SU-DHL-6 (cell line): ENCODE measurements around the gene CEP41.

Experiments used
- H2AFZ ChIP-seq: fragments of 200-600 bp; sonication (generic); 2 replicates; pipeline ENCODE4 v1.6.1; 2014; ENCODE audit warnings: low read depth, mild to moderate bottlenecking, moderate library complexity, mixed read lengths, antibody characterized with exemption, low read length; ENCODE audit not compliant: severe bottlenecking
- H3F3A ChIP-seq: fragments of 200-600 bp; shearing (Covaris generic); 2 replicates; pipeline ENCODE4 v1.6.0; 2016; ENCODE audit warnings: antibody characterized with exemption, mild to moderate bottlenecking; ENCODE audit not compliant: insufficient read depth
- H3K27ac ChIP-seq: fragments of 200-600 bp; sonication (generic); 2 replicates; pipeline ENCODE4 v1.5.1; 2016; ENCODE audit warnings: low read depth, mild to moderate bottlenecking, low read length, moderate library complexity, mixed read lengths
- H3K27me3 ChIP-seq: fragments of 200-600 bp; sonication (generic), shearing (Covaris generic); 2 replicates; pipeline ENCODE4 v1.6.0; 2014; ENCODE audit warnings: mild to moderate bottlenecking, low read length
- H3K36me3 ChIP-seq: fragments of 200-600 bp; sonication (generic); 2 replicates; pipeline ENCODE4 v1.6.1; 2014; ENCODE audit warnings: mild to moderate bottlenecking, low read length, mixed read lengths
- H3K4me2 ChIP-seq: fragments of 300-600, 200-600 bp; shearing (Covaris generic), sonication (generic); 2 replicates; pipeline ENCODE4 v1.6.0; 2014; ENCODE audit warnings: low read length, low read depth, mild to moderate bottlenecking; ENCODE audit not compliant: poor library complexity, severe bottlenecking
- H3K4me3 ChIP-seq: fragments of 200-600 bp; sonication (generic); 2 replicates; pipeline ENCODE4 v1.5.1; 2014; ENCODE audit warnings: antibody characterized with exemption, low read length, mild to moderate bottlenecking, mixed read lengths; ENCODE audit not compliant: insufficient read depth, poor library complexity, severe bottlenecking
- H3K79me2 ChIP-seq: fragments of 200-600 bp; sonication (generic); 2 replicates; pipeline ENCODE4 v1.6.1; 2014; ENCODE audit warnings: mild to moderate bottlenecking, low read length, moderate library complexity; ENCODE audit not compliant: insufficient read depth
- H3K9ac ChIP-seq: fragments of 200-600 bp; sonication (generic); 2 replicates; pipeline ENCODE4 v1.7.0; 2014; ENCODE audit warnings: mild to moderate bottlenecking, low read length
- H3K9me2 ChIP-seq: fragments of 200-600 bp; sonication (generic); replicated peaks from 2 replicates; pipeline ENCODE4 v1.6.1; 2014; ENCODE audit warnings: low read length; ENCODE audit not compliant: insufficient read depth
- H3K9me3 ChIP-seq: fragments of 200-600 bp; sonication (generic); 2 replicates; pipeline ENCODE4 v1.6.1; 2014; ENCODE audit warnings: low read length, mixed read lengths; ENCODE audit not compliant: insufficient read depth
- H4K20me1 ChIP-seq: fragments of 200-600 bp; sonication (generic); 2 replicates; pipeline ENCODE4 v1.6.1; 2014; ENCODE audit warnings: low read depth, mild to moderate bottlenecking, antibody characterized with exemption, low read length, moderate library complexity, mixed read lengths
- EZH2phosphoT487 ChIP-seq: fragments of 200-600 bp; sonication (generic), shearing (Covaris generic); conservative IDR thresholded peaks from 2 replicates; pipeline ENCODE4 v1.6.1; 2018; ENCODE audit warnings: mild to moderate bottlenecking, antibody characterized with exemption, low read length, moderate library complexity, mixed read lengths
- TF ChIP-seq, protein P1 (sequence below): fragments of 200-600 bp; sonication (generic); IDR thresholded peaks from one replicate; pipeline ENCODE4 v1.5.1; 2017; ENCODE audit warnings: antibody characterized with exemption, mild to moderate bottlenecking, low read length, moderate library complexity; ENCODE audit not compliant: insufficient read depth, poor library complexity, severe bottlenecking

CEP41 gene

GRCh38 chr7:130479716-130480400 is 39.0 kb upstream of the CEP41 start:
- H3K4me2 ChIP-seq, result no peak overlapping the region
- TF ChIP-seq, protein P1, sequence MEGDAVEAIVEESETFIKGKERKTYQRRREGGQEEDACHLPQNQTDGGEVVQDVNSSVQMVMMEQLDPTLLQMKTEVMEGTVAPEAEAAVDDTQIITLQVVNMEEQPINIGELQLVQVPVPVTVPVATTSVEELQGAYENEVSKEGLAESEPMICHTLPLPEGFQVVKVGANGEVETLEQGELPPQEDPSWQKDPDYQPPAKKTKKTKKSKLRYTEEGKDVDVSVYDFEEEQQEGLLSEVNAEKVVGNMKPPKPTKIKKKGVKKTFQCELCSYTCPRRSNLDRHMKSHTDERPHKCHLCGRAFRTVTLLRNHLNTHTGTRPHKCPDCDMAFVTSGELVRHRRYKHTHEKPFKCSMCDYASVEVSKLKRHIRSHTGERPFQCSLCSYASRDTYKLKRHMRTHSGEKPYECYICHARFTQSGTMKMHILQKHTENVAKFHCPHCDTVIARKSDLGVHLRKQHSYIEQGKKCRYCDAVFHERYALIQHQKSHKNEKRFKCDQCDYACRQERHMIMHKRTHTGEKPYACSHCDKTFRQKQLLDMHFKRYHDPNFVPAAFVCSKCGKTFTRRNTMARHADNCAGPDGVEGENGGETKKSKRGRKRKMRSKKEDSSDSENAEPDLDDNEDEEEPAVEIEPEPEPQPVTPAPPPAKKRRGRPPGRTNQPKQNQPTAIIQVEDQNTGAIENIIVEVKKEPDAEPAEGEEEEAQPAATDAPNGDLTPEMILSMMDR, result no peak
- TF ChIP-seq EZH2phosphoT487, result no peak
- no peak overlapping the region for H3K27ac ChIP-seq
- no peaks in the 10 kb centered on the region for H3K9me3 ChIP-seq
- no peaks in the 10 kb centered on the region for H4K20me1 ChIP-seq
- no peaks in the 10 kb centered on the region for H3F3A ChIP-seq
- no peak overlapping the region for H3K9ac ChIP-seq
- no peaks in the 10 kb centered on the region for H3K9me2 ChIP-seq
- H3K27me3 ChIP-seq, result no peaks in the 10 kb centered on the region
- H2AFZ ChIP-seq, result no peak overlapping the region
- no peaks in the 10 kb centered on the region for H3K36me3 ChIP-seq
- H3K4me3 ChIP-seq, result no peak overlapping the region
- no peaks in the 10 kb centered on the region for H3K79me2 ChIP-seq

DNA sequence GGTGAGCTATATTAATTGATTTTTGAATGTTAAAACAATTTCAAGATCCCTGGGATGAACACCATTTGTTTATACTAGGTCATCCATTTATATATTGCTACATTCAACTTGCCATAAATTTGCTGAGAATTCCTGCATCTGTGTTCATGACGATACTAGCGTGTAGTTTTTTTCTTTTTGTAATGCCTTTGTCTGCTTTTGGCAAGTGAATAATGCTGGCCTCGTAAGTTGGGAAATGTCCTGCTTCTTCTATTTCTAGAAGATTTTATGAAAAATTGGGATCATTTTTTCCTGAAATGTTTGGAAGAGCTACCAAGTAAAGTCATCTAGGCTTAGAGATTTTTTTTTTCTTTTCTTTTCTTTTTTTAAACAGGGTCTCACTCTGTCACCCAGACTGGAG is 38.2 kb upstream of the CEP41 start:
- Histone ChIP-seq H3K4me2 (no peak overlapping the region), H3K79me2 (no peaks in the 10 kb centered on the region), H2AFZ (no peak overlapping the region), H3K27ac (no peak overlapping the region), H3K9ac (no peak overlapping the region), H3K27me3 (no peaks in the 10 kb centered on the region), H3K9me2 (no peaks in the 10 kb centered on the region), H3K4me3 (no peak overlapping the region), H3K9me3 (no peaks in the 10 kb centered on the region), H4K20me1 (no peaks in the 10 kb centered on the region), H3F3A (no peaks in the 10 kb centered on the region), H3K36me3 (no peaks in the 10 kb centered on the region)
- TF ChIP-seq EZH2phosphoT487, result no peak
- TF ChIP-seq, protein P1, result no peak

GRCh38 chr7:130476297-130477150 is 35.7 kb upstream of the CEP41 start:
- Histone ChIP-seq H3K36me3 (no peaks in the 10 kb centered on the region), H3K9ac (no peak overlapping the region), H3K9me2 (no peaks in the 10 kb centered on the region), H3F3A (no peaks in the 10 kb centered on the region), H2AFZ (no peak overlapping the region), H3K4me2 (no peak overlapping the region), H3K4me3 (no peak overlapping the region), H3K9me3 (no peaks in the 10 kb centered on the region), H3K27me3 (no peaks in the 10 kb centered on the region), H3K27ac (no peak overlapping the region), H3K79me2 (no peaks in the 10 kb centered on the region), H4K20me1 (no peaks in the 10 kb centered on the region)
- no peak for TF ChIP-seq EZH2phosphoT487
- TF ChIP-seq, protein P1, result no peak
